Measurements from ENCODE around the gene ERN1.

DNA sequence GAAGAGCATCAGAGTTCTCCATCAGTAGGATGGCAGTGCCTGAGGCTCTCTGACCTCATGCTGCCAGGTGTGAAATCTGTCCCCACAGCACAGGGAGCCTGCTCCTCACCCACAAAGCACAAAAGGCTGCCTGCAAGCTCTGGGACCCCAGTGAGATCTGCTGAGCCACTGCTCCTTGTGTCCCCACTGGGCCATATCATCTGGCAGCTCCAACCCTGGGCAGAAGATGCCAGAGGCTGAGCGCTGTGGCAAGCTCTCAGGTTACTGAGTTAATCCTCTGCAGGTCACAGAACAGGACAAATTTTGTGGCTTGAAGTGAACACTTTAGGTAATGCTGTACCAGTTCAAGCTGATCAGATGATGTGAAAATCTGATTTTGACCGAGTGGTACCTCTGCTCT, 26.7 kb upstream of the ERN1 start:
- TF ChIP-seq, protein P1, sequence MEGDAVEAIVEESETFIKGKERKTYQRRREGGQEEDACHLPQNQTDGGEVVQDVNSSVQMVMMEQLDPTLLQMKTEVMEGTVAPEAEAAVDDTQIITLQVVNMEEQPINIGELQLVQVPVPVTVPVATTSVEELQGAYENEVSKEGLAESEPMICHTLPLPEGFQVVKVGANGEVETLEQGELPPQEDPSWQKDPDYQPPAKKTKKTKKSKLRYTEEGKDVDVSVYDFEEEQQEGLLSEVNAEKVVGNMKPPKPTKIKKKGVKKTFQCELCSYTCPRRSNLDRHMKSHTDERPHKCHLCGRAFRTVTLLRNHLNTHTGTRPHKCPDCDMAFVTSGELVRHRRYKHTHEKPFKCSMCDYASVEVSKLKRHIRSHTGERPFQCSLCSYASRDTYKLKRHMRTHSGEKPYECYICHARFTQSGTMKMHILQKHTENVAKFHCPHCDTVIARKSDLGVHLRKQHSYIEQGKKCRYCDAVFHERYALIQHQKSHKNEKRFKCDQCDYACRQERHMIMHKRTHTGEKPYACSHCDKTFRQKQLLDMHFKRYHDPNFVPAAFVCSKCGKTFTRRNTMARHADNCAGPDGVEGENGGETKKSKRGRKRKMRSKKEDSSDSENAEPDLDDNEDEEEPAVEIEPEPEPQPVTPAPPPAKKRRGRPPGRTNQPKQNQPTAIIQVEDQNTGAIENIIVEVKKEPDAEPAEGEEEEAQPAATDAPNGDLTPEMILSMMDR (conservative IDR thresholded peaks at IDR 0.05; ENCODE audit: low read depth, low read length), result no peak
- no peak for TF ChIP-seq EZH2phosphoT487 (IDR thresholded peaks at IDR 0.05; ENCODE audit: borderline replicate concordance, low read length)
- no peak for TF ChIP-seq EZH2 (IDR thresholded peaks at IDR 0.05; ENCODE audit: low read length, unreplicated experiment)

Data from PC-3 (cell line).